Measurements from ENCODE around the gene HPS1.

HPS1 gene

GRCh38 chr10:98431016-98431415, 15.7 kb downstream of the HPS1 start:
- DNase-seq, result no peak

DNA sequence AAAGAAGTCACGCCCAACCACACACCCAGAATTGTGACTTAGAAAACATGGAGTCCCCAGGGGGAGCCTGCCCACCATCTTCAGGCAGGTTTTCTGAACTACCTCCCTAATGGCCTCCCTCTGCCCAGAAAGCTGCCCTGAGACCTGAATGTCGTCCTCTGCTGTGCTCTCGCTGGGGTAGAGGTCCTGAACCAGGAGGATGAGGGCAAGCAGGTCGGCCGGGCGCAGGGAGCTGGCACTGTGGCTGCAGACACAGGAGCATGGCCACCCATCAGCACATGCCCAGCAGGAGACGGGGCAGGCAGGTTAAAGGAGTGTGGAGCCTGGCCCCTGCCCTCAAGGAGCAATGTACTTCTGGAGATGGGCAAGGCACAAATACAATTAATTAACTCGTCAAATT, 16.3 kb downstream of the HPS1 start:
- no peak for DNase-seq

DNA sequence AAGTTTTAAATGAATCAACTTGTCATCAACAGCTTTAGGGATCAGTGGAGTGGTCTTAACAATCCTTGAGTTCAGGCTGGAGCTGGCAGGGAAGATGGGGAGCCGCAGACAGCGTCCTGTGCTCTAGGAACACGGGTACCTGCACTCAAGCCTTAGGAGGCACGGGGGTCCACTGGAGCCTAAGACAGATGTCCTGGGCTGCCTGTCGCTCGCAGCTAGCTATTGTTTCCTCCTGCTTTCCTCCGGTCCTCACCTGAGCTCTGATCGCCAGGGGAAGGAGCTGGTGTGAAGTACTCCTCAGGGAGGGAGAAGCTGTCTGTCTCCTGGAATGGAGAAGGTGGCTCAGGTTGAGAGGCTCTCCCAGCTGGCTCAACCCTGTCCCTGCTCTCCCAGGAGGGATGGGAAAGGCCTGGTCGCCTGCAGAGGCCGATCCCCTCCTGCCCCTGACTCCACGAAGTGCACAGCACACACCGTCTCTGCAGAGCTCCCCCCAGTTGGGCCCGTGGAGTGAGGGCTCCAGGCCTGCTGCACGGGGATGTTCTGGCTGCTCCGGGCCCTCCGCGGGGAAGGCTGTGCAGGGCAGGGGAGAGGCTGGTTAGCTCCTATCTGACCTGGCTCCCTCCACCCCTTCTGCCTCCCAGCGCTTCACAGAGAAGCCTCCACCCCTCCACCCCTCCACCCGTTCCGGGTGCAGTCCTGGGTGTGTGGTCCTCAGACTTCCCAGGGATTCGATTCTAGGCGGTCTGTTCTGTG, 17.2 kb downstream of the HPS1 start:
- no peak for DNase-seq

DNA sequence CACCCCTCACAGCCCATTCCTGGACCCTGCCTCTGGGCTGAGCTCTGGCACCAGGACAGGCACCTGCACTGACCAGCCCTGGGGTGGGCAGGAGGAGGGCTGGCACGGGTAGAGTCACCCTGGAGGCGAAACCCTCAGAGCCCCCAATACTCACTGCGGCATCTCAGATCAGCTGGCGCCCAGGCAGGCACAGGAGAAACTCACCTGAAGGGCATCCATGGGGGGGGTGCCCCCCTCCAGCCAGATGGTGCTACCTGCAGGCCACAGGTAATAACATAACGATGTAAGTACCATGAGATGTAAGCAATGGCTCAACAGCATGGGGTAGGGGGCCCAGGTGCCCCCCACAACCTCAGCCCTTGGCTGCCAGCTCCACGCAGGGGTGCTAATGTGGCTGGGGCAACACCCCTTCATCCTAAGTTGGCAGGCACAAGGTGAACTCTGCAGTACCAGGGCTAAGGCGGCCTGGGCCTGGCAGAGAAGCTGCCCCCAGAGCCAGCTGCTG, 19.7 kb downstream of the HPS1 start:
- no peak for DNase-seq

DNA sequence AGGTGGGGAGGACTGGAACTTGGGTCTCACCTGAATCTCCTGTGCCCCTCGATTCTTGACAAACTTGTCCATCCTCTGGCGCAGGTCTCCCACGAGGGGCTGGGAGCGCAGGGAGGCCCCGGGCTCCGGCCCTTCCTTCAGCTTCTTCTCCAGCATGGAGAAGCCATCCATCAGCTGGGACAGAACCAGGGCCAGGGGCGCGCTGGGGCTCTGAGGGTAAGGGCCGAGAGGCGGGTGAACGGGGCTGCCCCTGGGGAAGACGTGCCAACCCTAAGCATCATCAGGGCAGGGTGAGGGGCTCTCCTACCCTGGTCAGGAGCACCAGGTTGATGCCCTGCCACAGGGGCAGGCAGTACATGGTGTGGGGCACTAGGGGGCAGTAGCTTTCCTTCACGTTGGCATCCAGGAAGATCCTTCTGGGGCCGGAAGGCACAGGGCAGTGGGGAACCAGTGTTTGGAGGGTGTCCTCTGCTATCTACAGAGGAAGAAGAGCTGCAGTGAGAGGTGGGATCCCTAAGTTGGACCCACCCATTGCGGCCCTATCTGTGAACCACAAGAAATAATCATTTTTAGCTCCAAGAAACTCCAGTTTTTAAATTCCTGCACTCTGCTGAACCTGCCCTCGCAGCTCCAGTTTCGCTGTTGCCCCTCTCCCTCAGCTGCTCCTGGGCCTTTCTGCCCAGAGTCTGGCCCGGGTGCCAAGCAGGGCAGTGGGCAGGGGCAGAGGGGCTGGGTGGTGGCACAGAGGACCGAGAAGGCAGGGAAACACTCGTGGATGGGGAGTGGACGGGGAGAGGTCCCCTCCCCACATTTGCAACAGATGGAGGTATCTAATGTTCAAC, 21.0 kb downstream of the HPS1 start:
- DNase-seq, result no peak

GRCh38 chr10:98424295-98425254, 22.2 kb downstream of the HPS1 start:
- DNase-seq, result no peak

GRCh38 chr10:98423691-98424120, 23.0 kb downstream of the HPS1 start:
- no peak for DNase-seq

- no peak for DNase-seq
Measured at GRCh38 chr10:98422182-98422581, 24.6 kb downstream of the HPS1 start.

DNA sequence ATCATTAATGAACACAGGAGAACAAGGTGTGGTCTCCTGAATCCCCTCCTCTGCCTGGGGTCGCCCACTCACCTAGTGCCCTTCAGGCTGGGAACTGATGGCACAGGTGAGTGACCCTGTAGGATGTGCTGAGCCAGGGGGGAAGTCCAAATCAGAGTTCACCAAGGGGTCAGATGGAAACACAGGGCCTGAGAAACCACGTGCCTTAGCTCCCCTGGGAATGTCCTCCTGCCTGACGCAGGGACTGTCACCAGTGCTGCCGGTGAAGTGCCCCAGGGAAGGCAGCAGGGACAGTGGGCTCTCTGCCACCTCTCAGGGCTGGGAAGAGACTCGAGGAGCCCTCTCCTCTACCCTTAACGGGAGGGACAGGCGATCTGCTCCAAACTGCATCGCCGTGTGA, 25.9 kb downstream of the HPS1 start:
- DNase-seq, result no peak

DNA sequence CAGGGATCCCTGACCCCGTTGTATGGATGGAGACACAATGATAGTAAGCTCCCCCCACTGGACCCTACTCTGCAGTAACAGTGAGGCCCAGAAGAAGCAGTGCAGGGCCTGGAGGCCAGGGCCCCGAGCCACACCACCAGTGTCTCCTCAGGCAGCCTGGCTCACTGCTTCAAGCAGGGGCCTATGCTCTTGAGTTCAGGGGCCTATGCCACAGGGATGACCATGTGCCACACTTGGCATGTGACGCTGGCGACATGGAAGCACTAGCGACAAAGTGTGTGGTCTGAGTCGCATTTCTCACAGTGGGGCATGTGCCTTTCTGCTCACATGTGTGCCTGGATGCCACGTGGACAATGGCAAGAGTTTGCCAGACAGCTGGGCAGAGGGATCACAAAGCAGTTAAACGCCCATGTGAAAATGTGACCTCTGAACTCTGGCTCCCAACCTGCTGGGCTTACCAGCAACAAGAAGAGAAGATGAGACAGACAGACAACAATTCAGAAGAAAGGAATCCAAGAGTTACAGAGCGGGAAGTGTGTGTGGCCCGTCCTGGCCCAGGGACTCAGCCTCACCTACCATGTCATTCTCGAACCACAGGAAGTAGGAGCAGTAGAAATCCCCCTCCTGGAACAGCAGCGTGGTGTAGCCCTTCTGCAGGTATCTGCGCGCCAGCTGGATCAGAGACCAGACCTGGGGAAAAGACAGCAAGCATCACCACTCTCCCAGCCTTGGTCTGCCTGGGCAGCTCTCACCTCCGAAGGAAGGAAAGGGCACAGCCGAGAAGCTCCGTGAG, 27.1 kb downstream of the HPS1 start:
- no peak for DNase-seq

- no peak for DNase-seq
Measured at GRCh38 chr10:98418665-98419468, 27.9 kb downstream of the HPS1 start.

- no peak for DNase-seq
Measured at GRCh38 chr10:98417973-98418664, 28.6 kb downstream of the HPS1 start.

- no peak for DNase-seq
Measured at GRCh38 chr10:98417481-98417959, 29.2 kb downstream of the HPS1 start.

- no peak for DNase-seq
Measured at GRCh38 chr10:98416606-98417388, 29.9 kb downstream of the HPS1 start.

DNA sequence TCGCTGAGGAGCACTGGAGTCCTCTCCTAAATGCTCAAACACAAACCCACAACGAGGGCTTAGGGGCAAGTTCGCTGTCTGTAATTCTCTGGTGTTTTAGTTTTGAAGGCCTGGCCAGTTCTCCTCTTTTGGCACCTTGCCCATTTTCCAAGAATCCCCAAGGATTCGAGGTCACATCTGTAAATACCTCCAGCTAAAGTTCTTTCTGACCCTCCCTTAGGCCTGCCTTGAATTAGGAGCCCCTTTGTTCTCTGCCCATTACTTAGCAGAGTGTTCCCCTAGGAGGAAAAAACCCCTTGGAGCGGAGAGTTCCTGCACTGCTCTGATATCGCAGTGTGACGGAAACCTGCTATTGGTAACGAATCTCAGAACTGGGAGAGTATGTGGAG, 31.0 kb downstream of the HPS1 start:
- DNase-seq, result no peak

DNA sequence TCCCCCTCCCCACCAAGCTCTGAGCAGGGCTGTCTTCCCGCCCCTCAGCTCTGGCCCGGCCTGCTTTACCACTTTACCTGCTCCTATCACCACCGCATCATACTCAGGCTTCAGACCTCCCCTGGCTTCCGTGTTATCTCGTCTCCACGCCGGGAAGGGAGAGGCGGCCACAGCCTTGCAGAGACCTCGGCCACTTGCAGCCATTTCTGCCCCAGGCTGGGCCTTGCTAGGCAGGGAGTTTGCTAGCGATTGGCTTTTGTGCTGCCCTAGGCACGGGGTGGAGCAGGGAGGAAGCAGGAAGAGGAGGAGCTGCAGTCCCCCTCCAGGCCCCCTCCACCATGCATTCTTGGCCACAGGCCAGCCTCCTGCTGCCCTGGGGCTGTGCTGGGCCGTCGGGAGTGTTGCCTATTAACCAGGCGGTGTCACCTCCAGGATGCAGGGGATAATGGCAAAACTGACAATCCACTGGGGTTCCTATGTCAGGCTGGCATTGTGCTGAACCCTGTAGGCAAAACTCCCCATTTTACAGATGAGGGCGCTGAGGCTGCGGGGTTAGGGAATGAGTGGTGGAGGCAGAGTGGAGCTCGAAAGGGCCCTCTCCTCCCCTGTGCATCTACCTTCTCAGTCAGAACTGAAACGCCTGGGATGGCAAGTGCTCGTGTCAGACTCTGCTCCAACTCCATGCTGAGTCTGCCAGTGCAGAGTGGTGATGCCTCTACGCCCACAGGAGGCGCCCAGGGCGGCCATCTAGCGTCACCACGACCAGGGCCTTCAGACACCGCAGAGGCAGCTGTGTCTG, 31.6 kb downstream of the HPS1 start, which contains the start of gene PYROXD2:
TSS of gene PYROXD2 (minus strand) at position 251 of the 799 bp plus-strand sequence. CDS start at position 204, 47 bp downstream.
- peak; percentile 69 for DNase-seq

DNA sequence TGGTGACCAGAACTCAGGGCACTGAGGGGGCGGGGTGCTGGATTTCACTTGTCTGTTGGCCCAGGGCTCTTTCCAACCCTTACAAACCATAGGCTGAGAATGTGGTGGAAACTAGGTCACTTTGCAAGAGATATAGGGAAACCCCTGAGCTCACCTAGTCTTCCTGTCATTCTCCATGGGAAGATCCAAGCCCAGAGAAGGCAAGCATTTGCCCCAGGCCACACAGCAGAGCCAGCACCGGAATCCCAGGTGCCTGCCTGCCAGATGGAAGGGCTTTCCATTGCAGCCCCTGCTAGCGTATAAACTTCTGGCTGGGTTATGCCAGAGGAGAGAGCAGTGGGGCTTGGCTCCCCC, 32.2 kb downstream of the HPS1 start:
- DNase-seq, result no peak

DNA sequence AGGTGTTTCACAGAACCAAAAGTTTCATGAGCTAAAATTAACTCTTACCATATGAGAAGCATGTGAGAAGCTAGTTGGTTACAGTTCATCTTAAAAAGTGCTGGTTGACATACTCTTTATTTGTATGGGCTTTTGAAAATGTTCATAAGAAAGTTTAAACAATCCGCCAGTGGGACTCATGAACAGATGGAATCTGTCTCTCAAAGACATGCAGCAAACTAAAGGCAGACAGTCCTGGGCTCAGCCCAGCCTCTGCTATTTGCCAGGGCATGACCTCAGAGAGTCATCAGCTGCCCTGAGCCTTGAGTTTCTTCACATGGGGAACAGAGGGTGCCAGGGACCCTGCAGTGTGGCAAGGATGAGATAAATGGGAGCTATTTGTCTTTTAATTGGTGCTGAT, 35.0 kb downstream of the HPS1 start:
- no peak for DNase-seq

DNA sequence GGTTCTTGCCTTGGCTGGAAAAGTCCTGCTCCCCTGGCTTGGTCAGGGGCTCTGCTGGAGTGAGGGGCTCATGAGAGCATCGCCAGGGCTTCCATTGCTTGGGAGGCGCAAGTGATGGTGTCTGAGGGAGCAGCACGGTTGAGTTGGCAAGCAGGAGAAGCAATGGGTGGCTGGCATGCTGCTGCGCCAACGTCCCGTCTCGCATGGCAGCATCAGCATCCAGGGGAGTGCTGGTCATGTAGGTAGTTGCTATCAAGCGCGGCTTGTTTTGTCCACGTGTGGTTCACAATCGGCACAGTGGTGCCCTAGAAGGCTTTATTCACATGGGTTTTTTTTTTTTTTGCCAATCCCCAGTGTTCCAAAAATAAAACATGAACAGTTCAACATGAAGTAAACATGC, 35.6 kb downstream of the HPS1 start:
- DNase-seq, result no peak
